ENCODE data around the gene UBE2D2. TPM values are rescaled to one million over a fixed set of nuclear protein-coding genes. Genes with fewer than 3 reads are reported as not detected.
"Not testable (repeated sequence)": the region's sequence is repeated elsewhere in the genome, so short reads cannot be mapped to it uniquely, and the experiment has no call there.

The UBE2D2 gene
- total RNA-seq, 1 experiment from 2014 or later: 105 TPM

DNA sequence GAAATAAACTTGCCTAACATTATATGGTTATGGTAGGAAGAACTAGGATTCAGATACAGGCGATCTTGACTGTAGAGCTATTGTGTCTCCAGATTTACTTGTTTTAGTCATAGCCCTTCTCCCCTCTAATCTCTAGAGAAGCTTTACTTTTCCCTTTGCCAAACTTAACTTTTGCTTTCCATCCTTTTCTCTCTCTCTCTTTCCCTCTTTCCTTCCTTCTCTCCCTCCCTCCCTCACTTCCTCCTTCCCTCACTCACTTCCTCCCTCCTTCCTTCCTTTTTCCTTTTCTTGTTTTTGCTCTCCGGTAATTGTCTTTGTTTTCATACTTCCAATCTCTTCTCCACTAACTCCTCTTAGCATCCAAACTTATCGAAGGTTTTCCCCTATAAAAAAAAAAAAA, 10.4 kb downstream of the UBE2D2 start:
- H3K9me3 ChIP-seq (ENCODE audit: low read length): no peaks in the 10 kb centered on the region
- H4K20me1 ChIP-seq (ENCODE audit: insufficient read depth, low read depth, low read length): peaks cover 28% of the 10 kb centered on the region
- H3K9me2 ChIP-seq (replicated peaks; ENCODE audit: insufficient read depth, low read length): no peaks in the 10 kb centered on the region
- DNase-seq: no peak
- no peak overlapping the region for H3K4me3 ChIP-seq (ENCODE audit: low read length)
- peaks cover 91% of the 10 kb centered on the region for H3K79me2 ChIP-seq (ENCODE audit: low read length)
- H3K36me3 ChIP-seq (ENCODE audit: insufficient read depth, low read length): 0 out of 2 replicates have a peak, but pooled peaks cover 3% of the 10 kb centered on the region
- peak overlapping the region; percentile 46 for H3K27ac ChIP-seq (ENCODE audit: low read length)
- no peak overlapping the region for H3K4me2 ChIP-seq (ENCODE audit: low read depth, low read length, poor library complexity, severe bottlenecking)
- no peak overlapping the region for H2AFZ ChIP-seq (ENCODE audit: low read length)
- no peak overlapping the region for H3K9ac ChIP-seq (ENCODE audit: low read length)
- H3K27me3 ChIP-seq (ENCODE audit: low read length): no peaks in the 10 kb centered on the region
- H3K4me1 ChIP-seq (ENCODE audit: low read length): peaks cover 48% of the 10 kb centered on the region

DNA sequence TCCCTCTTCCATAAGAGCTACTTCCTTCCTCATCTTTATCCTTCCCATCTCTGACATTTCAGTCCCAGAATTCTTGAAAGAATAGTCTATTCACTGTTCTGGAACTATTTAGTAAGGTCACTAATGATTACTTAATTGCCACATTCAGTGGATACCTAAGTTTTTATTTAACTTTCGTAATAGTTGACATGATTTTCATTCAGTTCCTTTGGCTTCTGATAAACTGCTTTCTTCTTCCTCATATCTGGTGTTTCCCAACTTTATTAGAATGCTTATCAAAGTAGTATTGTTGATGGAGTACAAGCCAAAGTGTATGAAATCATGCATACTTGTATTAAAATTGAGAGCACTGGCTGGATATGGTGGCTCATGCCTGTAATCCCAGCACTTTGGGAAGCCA, 10.8 kb downstream of the UBE2D2 start:
- peak overlapping the region; percentile 46 for H3K27ac ChIP-seq (ENCODE audit: low read length)
- no peak overlapping the region for H3K4me3 ChIP-seq (ENCODE audit: low read length)
- no peaks in the 10 kb centered on the region for H3K27me3 ChIP-seq (ENCODE audit: low read length)
- H3K9me2 ChIP-seq (replicated peaks; ENCODE audit: insufficient read depth, low read length): no peaks in the 10 kb centered on the region
- no peak overlapping the region for H3K9ac ChIP-seq (ENCODE audit: low read length)
- no peak overlapping the region for H3K4me2 ChIP-seq (ENCODE audit: low read depth, low read length, poor library complexity, severe bottlenecking)
- peaks cover 24% of the 10 kb centered on the region for H4K20me1 ChIP-seq (ENCODE audit: insufficient read depth, low read depth, low read length)
- no peaks in the 10 kb centered on the region for H3K9me3 ChIP-seq (ENCODE audit: low read length)
- H3K36me3 ChIP-seq (ENCODE audit: insufficient read depth, low read length): no peaks in the 10 kb centered on the region
- H3K4me1 ChIP-seq (ENCODE audit: low read length): peaks cover 46% of the 10 kb centered on the region
- no peak overlapping the region for H2AFZ ChIP-seq (ENCODE audit: low read length)
- H3K79me2 ChIP-seq (ENCODE audit: low read length): peaks cover 91% of the 10 kb centered on the region
- DNase-seq: no peak

DNA sequence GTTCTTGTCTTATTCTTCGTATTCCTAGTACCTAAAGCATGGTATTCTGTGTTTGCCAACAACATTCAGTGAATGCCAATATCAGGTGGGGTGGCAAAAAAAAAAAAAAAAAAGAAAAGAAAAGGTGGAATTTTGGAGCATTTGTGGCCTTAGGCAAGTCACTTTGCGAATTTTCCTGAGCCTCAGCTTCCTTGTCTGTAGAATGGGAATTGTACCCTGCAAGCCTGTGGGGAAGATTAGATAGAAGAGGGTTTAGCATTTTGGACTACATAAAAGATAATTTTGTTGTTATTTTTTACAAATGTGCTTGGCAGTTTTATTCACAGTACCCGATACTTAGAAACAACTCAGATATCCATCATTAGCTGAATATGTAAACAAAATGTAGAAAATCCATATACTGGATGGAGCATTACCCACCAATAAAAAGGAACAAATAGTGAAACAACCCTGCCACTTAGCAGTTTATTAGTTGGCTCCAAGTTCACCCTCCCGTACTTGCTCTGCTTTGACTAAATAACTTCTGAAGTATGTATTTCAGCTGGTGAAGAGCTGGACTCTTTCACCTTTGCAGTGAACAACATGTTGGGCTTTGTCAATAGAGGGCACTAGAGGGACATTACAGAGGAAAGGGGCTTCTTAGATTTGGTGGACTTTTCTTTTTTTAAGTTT, 13.6 kb downstream of the UBE2D2 start:
- H3K9me3 ChIP-seq (ENCODE audit: low read length): no peaks in the 10 kb centered on the region
- H3K4me2 ChIP-seq (ENCODE audit: low read depth, low read length, poor library complexity, severe bottlenecking): peak overlapping the region; percentile 28
- H3K9me2 ChIP-seq (replicated peaks; ENCODE audit: insufficient read depth, low read length): no peaks in the 10 kb centered on the region
- no peaks in the 10 kb centered on the region for H3K27me3 ChIP-seq (ENCODE audit: low read length)
- no peaks in the 10 kb centered on the region for H3K36me3 ChIP-seq (ENCODE audit: insufficient read depth, low read length)
- H3K79me2 ChIP-seq (ENCODE audit: low read length): peaks cover 90% of the 10 kb centered on the region
- peaks cover 43% of the 10 kb centered on the region for H3K4me1 ChIP-seq (ENCODE audit: low read length)
- peak; percentile 82 for DNase-seq
- no peak overlapping the region for H3K9ac ChIP-seq (ENCODE audit: low read length)
- H3K27ac ChIP-seq (ENCODE audit: low read length): peak overlapping the region; percentile 32
- no peak overlapping the region for H2AFZ ChIP-seq (ENCODE audit: low read length)
- peaks cover 25% of the 10 kb centered on the region for H4K20me1 ChIP-seq (ENCODE audit: insufficient read depth, low read depth, low read length)
- H3K4me3 ChIP-seq (ENCODE audit: low read length): no peak overlapping the region

- Histone ChIP-seq H3K27me3 (ENCODE audit: low read length) (no peaks in the 10 kb centered on the region), H4K20me1 (ENCODE audit: insufficient read depth, low read depth, low read length) (peaks cover 28% of the 10 kb centered on the region), H3K9ac (ENCODE audit: low read length) (no peak overlapping the region), H3K4me1 (ENCODE audit: low read length) (peaks cover 43% of the 10 kb centered on the region), H3K36me3 (ENCODE audit: insufficient read depth, low read length) (no peaks in the 10 kb centered on the region), H3K27ac (ENCODE audit: low read length) (peak overlapping the region; percentile 3; the same call in 1 of the 2 replicates), H3K4me3 (ENCODE audit: low read length) (no peak overlapping the region), H3K9me2 (replicated peaks; ENCODE audit: insufficient read depth, low read length) (no peaks in the 10 kb centered on the region), H2AFZ (ENCODE audit: low read length) (no peak overlapping the region), H3K9me3 (ENCODE audit: low read length) (no peaks in the 10 kb centered on the region), H3K4me2 (ENCODE audit: low read depth, low read length, poor library complexity, severe bottlenecking) (no peak overlapping the region), H3K79me2 (ENCODE audit: low read length) (peaks cover 90% of the 10 kb centered on the region)
- no peak for DNase-seq
Measured at GRCh38 chr5:139575313-139575646, 14.1 kb downstream of the UBE2D2 start.

DNA sequence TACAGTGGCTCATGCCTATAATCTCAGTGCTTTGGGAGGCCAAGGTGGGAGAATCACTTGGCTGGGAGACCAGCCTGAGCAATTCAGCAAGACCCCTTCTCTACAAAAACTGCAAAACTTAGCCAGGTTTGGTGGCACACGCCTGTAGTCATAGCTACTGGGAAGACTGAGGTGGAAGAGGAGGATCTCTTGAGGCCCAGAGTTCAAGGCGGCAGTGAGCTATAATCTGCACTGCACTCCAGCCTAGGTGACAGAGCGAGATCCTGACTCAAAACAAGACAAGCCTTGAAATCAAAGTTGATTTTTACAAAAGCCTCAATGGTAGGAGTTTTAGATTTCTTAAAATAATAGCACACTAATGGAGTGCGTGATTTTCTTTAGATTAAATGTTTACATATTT, 14.6 kb downstream of the UBE2D2 start:
- no peak overlapping the region for H3K4me2 ChIP-seq (ENCODE audit: low read depth, low read length, poor library complexity, severe bottlenecking)
- no peak overlapping the region for H2AFZ ChIP-seq (ENCODE audit: low read length)
- peaks cover 29% of the 10 kb centered on the region for H4K20me1 ChIP-seq (ENCODE audit: insufficient read depth, low read depth, low read length)
- H3K9me2 ChIP-seq (replicated peaks; ENCODE audit: insufficient read depth, low read length): no peaks in the 10 kb centered on the region
- H3K9me3 ChIP-seq (ENCODE audit: low read length): no peaks in the 10 kb centered on the region
- no peak overlapping the region for H3K9ac ChIP-seq (ENCODE audit: low read length)
- H3K27me3 ChIP-seq (ENCODE audit: low read length): no peaks in the 10 kb centered on the region
- H3K4me1 ChIP-seq (ENCODE audit: low read length): peaks cover 43% of the 10 kb centered on the region
- 0 out of 2 replicates have a peak overlapping the region, but pooled peaks have one; percentile 3 for H3K27ac ChIP-seq (ENCODE audit: low read length)
- peaks cover 90% of the 10 kb centered on the region for H3K79me2 ChIP-seq (ENCODE audit: low read length)
- no peak for DNase-seq
- no peaks in the 10 kb centered on the region for H3K36me3 ChIP-seq (ENCODE audit: insufficient read depth, low read length)
- no peak overlapping the region for H3K4me3 ChIP-seq (ENCODE audit: low read length)

DNA sequence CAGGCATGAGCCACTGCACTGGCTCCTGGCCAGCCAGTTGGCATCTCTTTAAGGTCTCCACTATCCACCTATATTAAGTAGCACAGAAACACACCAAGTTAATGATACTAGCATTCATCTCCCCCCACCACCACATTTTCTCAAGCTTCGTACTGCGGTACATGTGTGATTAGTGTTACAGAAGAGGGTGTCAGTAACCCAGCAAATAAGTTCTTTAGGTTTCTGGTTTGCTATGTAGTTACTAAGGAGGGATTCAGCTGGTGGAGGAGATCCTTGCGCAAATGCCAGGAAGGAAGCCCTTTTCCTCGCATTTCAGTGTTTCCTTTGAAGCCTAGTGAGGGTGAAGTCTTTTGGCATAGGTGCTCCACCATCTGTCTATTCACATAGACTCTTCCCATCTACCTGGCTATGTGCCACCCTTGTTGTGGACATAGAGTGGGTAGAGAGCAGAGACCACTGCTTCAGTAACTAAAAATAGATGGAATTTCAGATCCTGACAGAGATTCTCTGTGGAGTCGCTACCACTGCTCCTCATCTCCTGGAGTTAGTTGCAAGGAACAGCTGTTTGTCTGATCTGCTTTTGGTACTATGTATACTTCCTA, 16.7 kb downstream of the UBE2D2 start:
- H2AFZ ChIP-seq (ENCODE audit: low read length): no peak overlapping the region
- no peaks in the 10 kb centered on the region for H3K27me3 ChIP-seq (ENCODE audit: low read length)
- no peaks in the 10 kb centered on the region for H3K36me3 ChIP-seq (ENCODE audit: insufficient read depth, low read length)
- H3K9me2 ChIP-seq (replicated peaks; ENCODE audit: insufficient read depth, low read length): no peaks in the 10 kb centered on the region
- H3K27ac ChIP-seq (ENCODE audit: low read length): no peak overlapping the region
- no peak overlapping the region for H3K9ac ChIP-seq (ENCODE audit: low read length)
- H3K9me3 ChIP-seq (ENCODE audit: low read length): no peaks in the 10 kb centered on the region
- no peak overlapping the region for H3K4me2 ChIP-seq (ENCODE audit: low read depth, low read length, poor library complexity, severe bottlenecking)
- DNase-seq: peak; percentile 34
- peaks cover 34% of the 10 kb centered on the region for H4K20me1 ChIP-seq (ENCODE audit: insufficient read depth, low read depth, low read length)
- no peak overlapping the region for H3K4me3 ChIP-seq (ENCODE audit: low read length)
- H3K79me2 ChIP-seq (ENCODE audit: low read length): peaks cover 91% of the 10 kb centered on the region
- H3K4me1 ChIP-seq (ENCODE audit: low read length): peaks cover 33% of the 10 kb centered on the region

DNA sequence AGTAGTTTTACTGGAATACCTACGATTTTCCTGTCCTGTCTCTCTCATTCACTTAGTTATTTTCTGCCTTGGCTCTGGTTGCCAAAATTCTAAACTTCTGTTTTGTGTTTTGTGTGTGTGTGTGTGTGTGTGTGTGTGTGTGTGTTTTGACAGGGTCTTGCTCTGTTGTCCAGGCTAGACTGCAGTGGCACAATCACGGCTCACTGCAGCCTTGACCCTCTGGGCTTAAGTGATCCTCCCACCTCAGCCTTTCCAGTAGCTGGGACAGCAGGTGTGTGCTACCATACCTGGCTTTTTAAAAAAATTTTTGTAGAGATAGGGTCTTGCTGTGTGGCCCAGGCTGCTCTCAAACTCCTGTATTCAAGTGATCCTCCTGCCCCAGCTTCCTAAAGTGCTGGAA, 17.2 kb downstream of the UBE2D2 start:
- H3K4me2 ChIP-seq (ENCODE audit: low read depth, low read length, poor library complexity, severe bottlenecking): no peak overlapping the region
- H3K9me2 ChIP-seq (replicated peaks; ENCODE audit: insufficient read depth, low read length): no peaks in the 10 kb centered on the region
- H3K9ac ChIP-seq (ENCODE audit: low read length): no peak overlapping the region
- peak; percentile 15 for DNase-seq
- H2AFZ ChIP-seq (ENCODE audit: low read length): no peak overlapping the region
- no peak overlapping the region for H3K27ac ChIP-seq (ENCODE audit: low read length)
- no peaks in the 10 kb centered on the region for H3K36me3 ChIP-seq (ENCODE audit: insufficient read depth, low read length)
- no peaks in the 10 kb centered on the region for H3K27me3 ChIP-seq (ENCODE audit: low read length)
- H3K9me3 ChIP-seq (ENCODE audit: low read length): no peaks in the 10 kb centered on the region
- H3K79me2 ChIP-seq (ENCODE audit: low read length): peaks cover 93% of the 10 kb centered on the region
- H3K4me3 ChIP-seq (ENCODE audit: low read length): no peak overlapping the region
- peaks cover 34% of the 10 kb centered on the region for H4K20me1 ChIP-seq (ENCODE audit: insufficient read depth, low read depth, low read length)
- peaks cover 31% of the 10 kb centered on the region for H3K4me1 ChIP-seq (ENCODE audit: low read length)

- not testable (repeated sequence) for H3K27ac ChIP-seq (ENCODE audit: low read length); H3K9ac ChIP-seq (ENCODE audit: low read length); H3K9me2 ChIP-seq (replicated peaks; ENCODE audit: insufficient read depth, low read length); H2AFZ ChIP-seq (ENCODE audit: low read length); H3K9me3 ChIP-seq (ENCODE audit: low read length); H3K4me3 ChIP-seq (ENCODE audit: low read length); H3K4me2 ChIP-seq (ENCODE audit: low read depth, low read length, poor library complexity, severe bottlenecking); DNase-seq; H3K4me1 ChIP-seq (ENCODE audit: low read length); H3K27me3 ChIP-seq (ENCODE audit: low read length); H3K36me3 ChIP-seq (ENCODE audit: insufficient read depth, low read length)
- peaks cover 38% of the 10 kb centered on the region; the same call in 1 of the 2 replicates for H4K20me1 ChIP-seq (ENCODE audit: insufficient read depth, low read depth, low read length)
- H3K79me2 ChIP-seq (ENCODE audit: low read length): peaks cover 98% of the 10 kb centered on the region
Measured at GRCh38 chr5:139582181-139582580, 21.0 kb downstream of the UBE2D2 start.

Data from Karpas-422 (cell line).